ENCODE data around the gene BTN2A1.

GRCh38 chr6:26440977-26441358, 16.8 kb upstream of the BTN2A1 start:
- TF ChIP-seq ZNF75A (CRISPR knock-in tag; IDR thresholded peaks at IDR 0.05) (no peak), CTCF (IDR thresholded peaks at IDR 0.05 in 2 of 3, conservative IDR thresholded peaks at IDR 0.05 in 1 of 3; ENCODE audit: insufficient read depth in 2 of 3, low read depth in 1 of 3, low read length in 3 of 3) (no peak), POLR2A (conservative IDR thresholded peaks at IDR 0.05) (no peak), ATF6 (CRISPR knock-in tag; IDR thresholded peaks at IDR 0.05) (no peak), GABPA (tag; conservative IDR thresholded peaks at IDR 0.05; ENCODE audit: low read depth) (no peak), ZNF121 (CRISPR knock-in tag; conservative IDR thresholded peaks at IDR 0.05) (no peak)
- TF ChIP-seq, protein P1, sequence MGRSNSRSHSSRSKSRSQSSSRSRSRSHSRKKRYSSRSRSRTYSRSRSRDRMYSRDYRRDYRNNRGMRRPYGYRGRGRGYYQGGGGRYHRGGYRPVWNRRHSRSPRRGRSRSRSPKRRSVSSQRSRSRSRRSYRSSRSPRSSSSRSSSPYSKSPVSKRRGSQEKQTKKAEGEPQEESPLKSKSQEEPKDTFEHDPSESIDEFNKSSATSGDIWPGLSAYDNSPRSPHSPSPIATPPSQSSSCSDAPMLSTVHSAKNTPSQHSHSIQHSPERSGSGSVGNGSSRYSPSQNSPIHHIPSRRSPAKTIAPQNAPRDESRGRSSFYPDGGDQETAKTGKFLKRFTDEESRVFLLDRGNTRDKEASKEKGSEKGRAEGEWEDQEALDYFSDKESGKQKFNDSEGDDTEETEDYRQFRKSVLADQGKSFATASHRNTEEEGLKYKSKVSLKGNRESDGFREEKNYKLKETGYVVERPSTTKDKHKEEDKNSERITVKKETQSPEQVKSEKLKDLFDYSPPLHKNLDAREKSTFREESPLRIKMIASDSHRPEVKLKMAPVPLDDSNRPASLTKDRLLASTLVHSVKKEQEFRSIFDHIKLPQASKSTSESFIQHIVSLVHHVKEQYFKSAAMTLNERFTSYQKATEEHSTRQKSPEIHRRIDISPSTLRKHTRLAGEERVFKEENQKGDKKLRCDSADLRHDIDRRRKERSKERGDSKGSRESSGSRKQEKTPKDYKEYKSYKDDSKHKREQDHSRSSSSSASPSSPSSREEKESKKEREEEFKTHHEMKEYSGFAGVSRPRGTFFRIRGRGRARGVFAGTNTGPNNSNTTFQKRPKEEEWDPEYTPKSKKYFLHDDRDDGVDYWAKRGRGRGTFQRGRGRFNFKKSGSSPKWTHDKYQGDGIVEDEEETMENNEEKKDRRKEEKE (IDR thresholded peaks at IDR 0.05; ENCODE audit: borderline replicate concordance in 1 of 2, control insufficient read depth in 1 of 2, low read depth in 2 of 2, low read length in 1 of 2) = no peak
- TF ChIP-seq, protein P2, sequence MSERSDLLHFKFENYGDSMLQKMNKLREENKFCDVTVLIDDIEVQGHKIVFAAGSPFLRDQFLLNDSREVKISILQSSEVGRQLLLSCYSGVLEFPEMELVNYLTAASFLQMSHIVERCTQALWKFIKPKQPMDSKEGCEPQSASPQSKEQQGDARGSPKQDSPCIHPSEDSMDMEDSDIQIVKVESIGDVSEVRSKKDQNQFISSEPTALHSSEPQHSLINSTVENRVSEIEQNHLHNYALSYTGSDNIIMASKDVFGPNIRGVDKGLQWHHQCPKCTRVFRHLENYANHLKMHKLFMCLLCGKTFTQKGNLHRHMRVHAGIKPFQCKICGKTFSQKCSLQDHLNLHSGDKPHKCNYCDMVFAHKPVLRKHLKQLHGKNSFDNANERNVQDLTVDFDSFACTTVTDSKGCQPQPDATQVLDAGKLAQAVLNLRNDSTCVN (CRISPR knock-in tag; IDR thresholded peaks at IDR 0.05) = no peak
